ENCODE measurements around the gene CD180.

DNA sequence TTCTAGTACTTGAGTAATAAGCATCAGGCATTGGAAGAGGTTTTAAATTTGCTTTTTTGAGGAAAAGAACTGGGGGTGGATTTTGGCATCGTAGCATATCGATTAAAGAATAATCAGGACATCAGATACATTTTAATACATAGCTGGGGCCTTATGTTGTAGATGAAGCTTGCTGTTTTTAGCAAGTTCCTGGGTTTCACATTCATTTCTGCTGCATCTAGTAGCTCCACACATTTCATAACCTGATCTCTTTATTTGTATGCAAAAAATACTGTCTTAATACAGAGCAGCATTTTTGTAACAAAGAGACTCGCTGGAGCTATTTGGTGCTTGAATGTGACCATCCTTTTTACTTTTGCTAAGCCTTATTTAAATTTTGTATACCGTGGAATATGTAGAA is 28.5 kb downstream of the CD180 start:
- TF ChIP-seq, protein P1, sequence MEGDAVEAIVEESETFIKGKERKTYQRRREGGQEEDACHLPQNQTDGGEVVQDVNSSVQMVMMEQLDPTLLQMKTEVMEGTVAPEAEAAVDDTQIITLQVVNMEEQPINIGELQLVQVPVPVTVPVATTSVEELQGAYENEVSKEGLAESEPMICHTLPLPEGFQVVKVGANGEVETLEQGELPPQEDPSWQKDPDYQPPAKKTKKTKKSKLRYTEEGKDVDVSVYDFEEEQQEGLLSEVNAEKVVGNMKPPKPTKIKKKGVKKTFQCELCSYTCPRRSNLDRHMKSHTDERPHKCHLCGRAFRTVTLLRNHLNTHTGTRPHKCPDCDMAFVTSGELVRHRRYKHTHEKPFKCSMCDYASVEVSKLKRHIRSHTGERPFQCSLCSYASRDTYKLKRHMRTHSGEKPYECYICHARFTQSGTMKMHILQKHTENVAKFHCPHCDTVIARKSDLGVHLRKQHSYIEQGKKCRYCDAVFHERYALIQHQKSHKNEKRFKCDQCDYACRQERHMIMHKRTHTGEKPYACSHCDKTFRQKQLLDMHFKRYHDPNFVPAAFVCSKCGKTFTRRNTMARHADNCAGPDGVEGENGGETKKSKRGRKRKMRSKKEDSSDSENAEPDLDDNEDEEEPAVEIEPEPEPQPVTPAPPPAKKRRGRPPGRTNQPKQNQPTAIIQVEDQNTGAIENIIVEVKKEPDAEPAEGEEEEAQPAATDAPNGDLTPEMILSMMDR (IDR thresholded peaks at IDR 0.05; ENCODE audit: low read depth, low read length): no peak
- TF ChIP-seq EZH2phosphoT487 (IDR thresholded peaks at IDR 0.05; ENCODE audit: low read depth): no peak
